Measurements from ENCODE around the gene OR1K1. TPM values are rescaled to one million over a fixed set of nuclear protein-coding genes. Genes with fewer than 3 reads are reported as not detected.

OR1K1 gene
- total and polyA plus RNA-seq, 2 donors (not counting 3 experiments of a cell fraction or from before 2014, with no cell fraction given) = not detected

DNA sequence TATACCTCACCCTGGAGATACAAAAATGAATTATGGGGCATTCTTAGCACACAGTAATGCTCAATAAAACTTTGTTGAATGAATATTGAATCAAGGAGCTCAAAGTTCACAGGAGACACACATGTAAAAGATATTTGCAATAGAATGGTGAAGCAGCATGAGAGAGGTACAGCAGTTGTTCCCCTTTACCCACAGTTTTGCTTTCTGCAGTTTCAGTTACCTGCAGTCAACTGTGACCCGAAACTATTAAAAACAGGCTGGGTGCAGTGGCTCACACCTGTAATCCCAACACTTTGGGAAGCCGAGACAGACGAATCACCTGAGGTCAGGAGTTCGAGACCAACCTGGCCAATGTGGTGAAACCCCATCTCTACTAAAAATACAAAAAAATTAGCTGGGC lies 13.6 kb upstream of the OR1K1 start:
- FAIRE-seq (no peak), DNase-seq (ENCODE audit: low read depth, low spot score) (no peak)
- intact Hi-C loops (cut with micrococcal nuclease) = no loop called here
- H4K20me1 ChIP-seq (replicated peaks; ENCODE audit: control insufficient read depth, extremely low read depth, insufficient read depth, low read length) = no peaks in the 10 kb centered on the region
- no peak overlapping the region for H3K4me3 ChIP-seq (replicated peaks in 1 of 3; ENCODE audit: insufficient read depth in 1 of 3, low read depth in 1 of 3, low read length in 3 of 3)
- H3K9ac ChIP-seq (replicated peaks; ENCODE audit: extremely low read depth, insufficient read depth, low read length) = no peak overlapping the region
- dilution Hi-C loops (cut with MboI; ENCODE audit: extremely low pct_ligation_motif_present, low sequenced_read_pairs) = no loop called here
- BruUV-seq (replicated peaks) = no TSS peak
- H3K9me1 ChIP-seq (replicated peaks; ENCODE audit: control insufficient read depth, extremely low read depth, insufficient read depth, low read length) = no peaks in the 10 kb centered on the region
- H3K27ac ChIP-seq (ENCODE audit: insufficient read depth, low read depth, low read length) = no peak overlapping the region
- no peaks in the 10 kb centered on the region for H3K36me3 ChIP-seq (ENCODE audit: control insufficient read depth in 2 of 2, extremely low read depth in 1 of 2, insufficient read depth in 2 of 2, low read length in 2 of 2)
- TF ChIP-seq POLR2AphosphoS5 (IDR thresholded peaks at IDR 0.05; ENCODE audit: insufficient read depth, low read depth, low read length) (no peak), FOS (IDR thresholded peaks at IDR 0.05; ENCODE audit: borderline replicate concordance, insufficient read depth, low read length) (no peak), MYC (IDR thresholded peaks at IDR 0.05; ENCODE audit: low read depth, low read length) (no peak), EZH2 (IDR thresholded peaks at IDR 0.05; ENCODE audit: borderline replicate concordance, low read depth, low read length, severe bottlenecking) (no peak), JUN (IDR thresholded peaks at IDR 0.05; ENCODE audit: borderline replicate concordance, insufficient read depth, insufficient read length, low read depth) (no peak), POLR2A (IDR thresholded peaks at IDR 0.05; ENCODE audit: low read depth, low read length) (no peak), MAX (IDR thresholded peaks at IDR 0.05; ENCODE audit: insufficient read depth, insufficient read length) (no peak), GATA2 (IDR thresholded peaks at IDR 0.05; ENCODE audit: insufficient read depth, insufficient read length, low read depth, low read length) (no peak)
- TF ChIP-seq, protein P1, sequence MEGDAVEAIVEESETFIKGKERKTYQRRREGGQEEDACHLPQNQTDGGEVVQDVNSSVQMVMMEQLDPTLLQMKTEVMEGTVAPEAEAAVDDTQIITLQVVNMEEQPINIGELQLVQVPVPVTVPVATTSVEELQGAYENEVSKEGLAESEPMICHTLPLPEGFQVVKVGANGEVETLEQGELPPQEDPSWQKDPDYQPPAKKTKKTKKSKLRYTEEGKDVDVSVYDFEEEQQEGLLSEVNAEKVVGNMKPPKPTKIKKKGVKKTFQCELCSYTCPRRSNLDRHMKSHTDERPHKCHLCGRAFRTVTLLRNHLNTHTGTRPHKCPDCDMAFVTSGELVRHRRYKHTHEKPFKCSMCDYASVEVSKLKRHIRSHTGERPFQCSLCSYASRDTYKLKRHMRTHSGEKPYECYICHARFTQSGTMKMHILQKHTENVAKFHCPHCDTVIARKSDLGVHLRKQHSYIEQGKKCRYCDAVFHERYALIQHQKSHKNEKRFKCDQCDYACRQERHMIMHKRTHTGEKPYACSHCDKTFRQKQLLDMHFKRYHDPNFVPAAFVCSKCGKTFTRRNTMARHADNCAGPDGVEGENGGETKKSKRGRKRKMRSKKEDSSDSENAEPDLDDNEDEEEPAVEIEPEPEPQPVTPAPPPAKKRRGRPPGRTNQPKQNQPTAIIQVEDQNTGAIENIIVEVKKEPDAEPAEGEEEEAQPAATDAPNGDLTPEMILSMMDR (IDR thresholded peaks at IDR 0.05; ENCODE audit: extremely low read depth in 1 of 2, insufficient read depth in 1 of 2, low read depth in 1 of 2, low read length in 2 of 2) = no peak
- no peaks in the 10 kb centered on the region for H3K79me2 ChIP-seq (ENCODE audit: control insufficient read depth, insufficient read depth, low read length)
- no peaks in the 10 kb centered on the region for H3K4me1 ChIP-seq (ENCODE audit: control insufficient read depth, extremely low read depth, insufficient read depth, low read length)
- CTCF ChIA-PET = no interaction called here
- H3K4me2 ChIP-seq (ENCODE audit: insufficient read depth, low read length) = no peak overlapping the region
- peaks cover 0 to 1% of the 10 kb centered on the region in 2 experiments for H3K27me3 ChIP-seq (ENCODE audit: control insufficient read depth in 2 of 2, insufficient read depth in 2 of 2, low read length in 2 of 2)
- POLR2A ChIA-PET = no interaction called here
- H3K9me3 ChIP-seq (replicated peaks; ENCODE audit: control insufficient read depth, insufficient read depth, low read length) = no peaks in the 10 kb centered on the region
- H2AFZ ChIP-seq (ENCODE audit: low read depth, low read length) = no peak overlapping the region

All from endothelial cell of umbilical vein (primary cell).